ENCODE results near the gene OR5K1.
A peak's percentile ranks its signal among the peaks of the same experiment; 100 is the strongest.

The OR5K1 gene

DNA sequence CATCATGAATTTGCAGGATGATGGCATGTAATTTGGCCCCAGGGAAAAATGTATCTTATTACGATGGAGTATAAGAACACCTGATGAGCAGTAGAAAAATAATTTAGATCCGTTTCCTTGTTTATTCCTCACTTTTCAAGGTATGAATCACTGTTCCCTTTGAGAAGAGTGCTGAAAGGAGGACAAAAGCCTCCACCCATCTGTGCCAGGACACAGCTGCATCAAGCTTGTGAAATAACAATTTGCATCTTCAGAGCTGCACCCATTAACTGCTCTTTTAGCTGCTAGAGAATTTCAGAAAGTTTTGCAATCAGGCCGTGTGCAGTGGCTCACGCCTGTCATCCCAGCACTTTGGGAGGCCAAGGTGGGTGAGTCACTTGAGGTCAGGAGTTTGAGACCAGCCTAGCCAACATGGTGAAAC lies 50.1 kb downstream of the OR5K1 start:
- no peak for DNase-seq (ENCODE audit: extremely low read depth, low read depth)
- TF ChIP-seq, protein P1, sequence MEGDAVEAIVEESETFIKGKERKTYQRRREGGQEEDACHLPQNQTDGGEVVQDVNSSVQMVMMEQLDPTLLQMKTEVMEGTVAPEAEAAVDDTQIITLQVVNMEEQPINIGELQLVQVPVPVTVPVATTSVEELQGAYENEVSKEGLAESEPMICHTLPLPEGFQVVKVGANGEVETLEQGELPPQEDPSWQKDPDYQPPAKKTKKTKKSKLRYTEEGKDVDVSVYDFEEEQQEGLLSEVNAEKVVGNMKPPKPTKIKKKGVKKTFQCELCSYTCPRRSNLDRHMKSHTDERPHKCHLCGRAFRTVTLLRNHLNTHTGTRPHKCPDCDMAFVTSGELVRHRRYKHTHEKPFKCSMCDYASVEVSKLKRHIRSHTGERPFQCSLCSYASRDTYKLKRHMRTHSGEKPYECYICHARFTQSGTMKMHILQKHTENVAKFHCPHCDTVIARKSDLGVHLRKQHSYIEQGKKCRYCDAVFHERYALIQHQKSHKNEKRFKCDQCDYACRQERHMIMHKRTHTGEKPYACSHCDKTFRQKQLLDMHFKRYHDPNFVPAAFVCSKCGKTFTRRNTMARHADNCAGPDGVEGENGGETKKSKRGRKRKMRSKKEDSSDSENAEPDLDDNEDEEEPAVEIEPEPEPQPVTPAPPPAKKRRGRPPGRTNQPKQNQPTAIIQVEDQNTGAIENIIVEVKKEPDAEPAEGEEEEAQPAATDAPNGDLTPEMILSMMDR (IDR thresholded peaks at IDR 0.05; ENCODE audit: low read depth, low read length) = no peak

DNA sequence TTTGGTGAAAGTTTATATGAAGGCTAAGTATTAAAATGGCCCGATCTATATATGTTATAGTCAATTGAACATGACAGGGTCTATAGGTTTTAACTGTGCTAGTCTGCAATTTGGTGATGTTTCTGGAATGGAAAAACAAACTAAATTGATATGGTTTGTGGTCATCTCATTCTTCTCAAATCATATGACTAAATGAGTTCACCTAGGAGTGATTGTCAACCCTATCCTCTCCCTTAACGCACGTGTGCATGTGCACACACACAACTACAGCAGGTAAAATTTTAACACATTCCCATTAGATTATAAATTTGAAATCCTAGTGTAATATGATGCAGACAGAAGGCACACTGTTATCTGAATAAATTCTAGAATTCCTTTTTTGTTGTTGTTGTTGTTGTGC lies 50.7 kb downstream of the OR5K1 start:
- TF ChIP-seq, protein P1 (IDR thresholded peaks at IDR 0.05; ENCODE audit: low read depth, low read length) = no peak
- DNase-seq (ENCODE audit: extremely low read depth, low read depth) = no peak

DNA sequence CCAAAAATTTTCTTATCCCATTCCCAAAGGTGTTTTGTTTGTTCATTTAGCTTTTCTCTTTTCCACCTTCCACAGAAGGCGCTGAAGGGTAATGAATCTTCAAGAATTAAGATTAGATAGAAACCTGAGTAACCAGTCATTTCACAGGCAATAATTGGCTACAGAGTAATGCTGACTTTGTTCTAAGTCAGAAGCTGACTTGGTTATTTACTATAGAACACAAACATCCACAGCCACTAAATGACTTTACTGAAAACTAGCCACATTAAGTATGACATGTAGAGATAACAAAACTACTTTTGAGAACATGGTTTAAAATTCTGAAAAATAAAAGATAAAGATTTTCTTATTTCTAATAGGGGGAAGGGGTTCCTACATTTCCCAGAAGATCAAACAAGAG lies 51.9 kb downstream of the OR5K1 start:
- DNase-seq (ENCODE audit: extremely low read depth, low read depth) = no peak
- TF ChIP-seq, protein P1 (IDR thresholded peaks at IDR 0.05; ENCODE audit: low read depth, low read length) = no peak

DNA sequence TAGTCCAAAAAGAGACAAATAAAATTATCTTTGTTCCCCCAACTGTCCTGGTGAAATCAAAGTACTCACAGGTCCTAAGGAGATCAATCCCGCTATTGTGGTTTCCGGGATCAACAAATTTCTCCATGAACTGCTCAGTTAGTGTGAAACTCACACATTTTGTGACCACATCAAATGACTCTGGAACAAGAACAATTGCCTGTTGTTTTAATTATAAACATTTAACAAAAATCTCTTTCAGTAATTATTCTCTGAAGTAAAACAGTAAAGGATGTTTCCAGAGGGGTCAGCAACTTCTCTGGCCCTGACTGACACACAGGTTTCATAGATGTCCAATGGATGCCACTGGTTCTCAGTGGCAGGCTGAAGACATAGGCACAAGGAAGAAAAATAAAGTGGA lies 55.8 kb downstream of the OR5K1 start:
- no peak for DNase-seq (ENCODE audit: extremely low read depth, low read depth)
- TF ChIP-seq, protein P1 (IDR thresholded peaks at IDR 0.05; ENCODE audit: low read depth, low read length) = no peak

DNA sequence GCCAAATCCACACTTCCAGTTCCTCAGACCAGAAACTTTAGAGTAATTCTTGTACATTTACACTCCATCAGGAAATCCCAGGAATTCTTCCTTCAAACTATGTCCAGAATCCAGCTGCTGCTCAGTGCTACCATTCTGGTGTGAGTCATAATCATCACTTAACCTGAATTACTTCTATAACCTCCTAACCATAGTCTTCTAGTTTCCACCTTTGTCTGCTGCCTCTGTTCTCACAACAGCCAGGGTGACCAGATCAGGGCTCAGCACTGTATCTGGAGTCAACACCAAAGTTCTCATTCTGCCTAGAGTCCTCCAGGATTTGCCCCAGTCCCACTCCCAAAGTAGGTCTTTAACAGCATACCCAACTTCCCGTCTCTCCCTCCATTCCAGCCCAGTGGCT lies 56.4 kb downstream of the OR5K1 start:
- no peak for DNase-seq (ENCODE audit: extremely low read depth, low read depth)
- TF ChIP-seq, protein P1 (IDR thresholded peaks at IDR 0.05; ENCODE audit: low read depth, low read length) = no peak

DNA sequence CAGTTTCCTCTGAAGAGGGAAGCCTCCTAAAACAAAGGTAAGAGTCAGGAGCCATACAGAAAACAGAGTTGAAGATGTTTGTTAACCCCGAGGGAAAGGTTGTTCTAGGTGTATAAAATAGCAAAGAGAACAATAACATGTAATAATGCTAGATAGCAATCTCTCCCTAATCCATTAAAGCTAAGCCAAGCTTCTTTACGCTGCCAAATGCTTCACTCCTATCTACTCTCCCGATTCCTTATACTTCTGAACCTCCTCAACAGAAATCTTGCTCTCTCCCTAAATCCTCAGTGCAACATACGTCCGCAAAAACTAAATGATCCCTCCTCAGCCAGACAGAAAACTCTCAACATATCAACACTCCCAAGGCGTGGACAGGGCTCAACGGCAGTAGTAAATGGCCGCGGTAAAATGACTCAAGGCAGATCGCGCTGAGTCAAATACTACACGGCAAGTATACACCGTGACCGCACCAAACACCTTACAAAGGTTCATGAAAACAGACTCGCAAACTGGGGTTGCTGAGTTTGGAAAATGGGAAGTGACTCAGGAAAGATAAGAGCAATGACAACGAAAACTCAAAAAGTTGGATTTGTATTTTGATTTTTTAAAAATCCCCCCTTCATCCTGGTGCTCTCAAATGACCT lies 59.0 kb downstream of the OR5K1 start:
- peak; percentile 7 for DNase-seq (ENCODE audit: extremely low read depth, low read depth)
- TF ChIP-seq, protein P1 (IDR thresholded peaks at IDR 0.05; ENCODE audit: low read depth, low read length) = no peak
